ENCODE measurements around the gene CRYBB1.
"Not testable (repeated sequence)": the region's sequence is repeated elsewhere in the genome, so short reads cannot be mapped to it uniquely, and the experiment has no call there.

Gene CRYBB1

DNA sequence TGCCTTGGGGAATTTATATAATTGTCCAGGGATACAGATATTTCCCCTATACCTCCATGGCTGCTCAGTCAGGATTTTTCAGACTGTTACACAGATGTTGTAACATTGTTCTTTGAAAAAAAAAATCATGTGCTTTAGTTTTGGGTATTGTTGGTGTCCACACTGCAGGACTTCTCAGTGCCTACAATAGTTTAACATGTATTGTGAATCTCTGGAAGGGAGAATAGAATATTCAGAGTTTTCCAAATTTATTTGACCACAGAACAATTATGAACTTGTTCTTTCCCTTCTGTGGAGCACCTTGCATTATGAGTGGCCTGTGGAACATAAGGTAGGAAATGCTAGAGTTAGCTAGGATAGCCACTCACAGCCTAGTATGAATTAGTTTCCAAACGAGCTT, 18.5 kb upstream of the CRYBB1 start:
- no peak for DNase-seq (ENCODE audit: low spot score)

DNA sequence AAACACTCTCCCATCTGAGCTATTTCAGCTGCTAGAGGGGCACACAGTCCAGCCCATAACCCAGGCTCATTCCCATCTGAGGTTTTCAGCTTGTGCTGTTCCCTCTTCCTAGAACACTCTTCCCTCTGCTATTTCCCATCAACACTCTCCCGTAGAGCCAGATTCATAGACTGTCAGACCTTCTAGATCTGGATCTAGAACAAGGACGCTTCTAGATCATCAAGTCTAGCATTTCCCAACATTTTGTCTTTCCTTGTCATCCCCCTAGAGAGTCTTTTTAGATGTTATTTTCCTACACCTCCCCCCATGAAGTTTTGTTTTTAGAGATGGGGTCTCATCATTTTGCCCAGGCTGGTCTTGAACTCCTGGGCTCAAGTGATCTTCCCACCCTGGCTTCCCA, 17.3 kb upstream of the CRYBB1 start:
- DNase-seq (ENCODE audit: low spot score) = no peak

DNA sequence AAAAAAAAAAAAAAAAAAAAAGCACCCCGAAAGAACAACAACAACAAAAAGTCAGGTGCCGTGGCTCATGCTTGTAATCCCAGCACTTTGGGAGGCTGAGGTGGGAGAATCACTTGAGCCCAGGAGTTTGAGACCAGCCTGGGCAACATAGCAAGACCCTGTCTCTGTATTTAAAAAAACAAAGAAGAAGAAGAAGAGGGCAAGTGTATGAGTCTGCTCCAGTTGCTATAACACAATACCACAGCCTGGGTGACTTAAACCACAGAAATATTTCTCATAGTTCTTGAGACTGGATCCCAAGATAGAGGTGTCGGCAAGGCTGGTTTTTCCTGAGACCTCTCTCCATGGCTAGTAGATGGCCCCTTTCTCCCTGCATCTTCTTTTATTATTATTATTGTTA, 16.4 kb upstream of the CRYBB1 start:
- no peak for DNase-seq (ENCODE audit: low spot score)

DNA sequence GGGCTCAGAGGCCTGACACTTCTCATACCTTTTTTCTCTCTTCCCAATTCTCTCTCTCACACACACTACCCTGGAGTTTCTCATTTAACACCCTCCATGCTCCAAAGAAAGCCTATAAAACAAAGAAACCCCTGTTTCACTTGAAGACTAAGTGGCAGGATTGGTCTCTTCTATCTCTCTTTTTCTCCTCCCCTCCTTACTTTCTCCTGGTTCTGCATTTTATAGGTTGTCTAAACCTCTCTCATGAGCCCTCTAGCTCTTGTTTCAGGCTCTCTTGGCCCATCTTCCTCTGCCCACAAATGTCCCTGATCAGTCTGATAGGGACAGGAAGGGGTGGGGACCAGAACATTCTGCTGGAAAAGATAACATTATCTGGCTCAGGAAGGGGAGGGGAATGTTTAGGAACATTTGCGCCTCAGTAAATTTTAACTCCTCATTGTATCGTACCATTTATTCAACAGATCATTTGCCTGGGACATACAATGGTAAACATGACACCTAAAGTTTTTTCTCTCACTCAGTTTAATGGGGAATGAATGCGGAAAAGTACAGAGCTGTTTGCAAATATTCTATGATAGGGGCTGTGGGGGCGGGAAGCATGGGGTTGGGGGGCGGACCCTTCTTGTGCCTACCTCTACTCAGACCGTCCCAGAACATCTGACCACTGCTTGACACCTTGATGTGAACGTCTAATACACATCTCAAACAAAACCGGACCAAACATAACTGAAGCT, 14.8 kb upstream of the CRYBB1 start:
- no peak for DNase-seq (ENCODE audit: low spot score)

DNA sequence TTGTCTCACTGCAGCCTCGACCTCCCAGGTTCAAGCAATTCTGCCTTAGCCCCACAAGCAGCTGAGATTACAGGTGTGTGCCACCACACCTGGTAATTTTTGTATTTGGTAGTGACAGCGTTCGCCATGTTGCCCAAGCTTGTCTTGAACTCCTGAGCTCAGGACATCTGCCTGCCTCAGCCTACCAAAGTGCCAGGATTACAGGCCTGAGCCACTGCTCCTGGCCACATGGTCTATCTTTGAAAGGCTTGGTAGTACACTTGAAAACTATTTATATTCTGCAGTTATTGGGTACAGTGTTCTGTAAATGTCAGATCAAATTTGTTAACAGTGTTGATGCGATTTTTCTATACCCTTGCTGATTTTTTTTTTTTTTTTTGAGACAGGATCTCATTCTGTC, 13.5 kb upstream of the CRYBB1 start:
- no peak for DNase-seq (ENCODE audit: low spot score)

DNA sequence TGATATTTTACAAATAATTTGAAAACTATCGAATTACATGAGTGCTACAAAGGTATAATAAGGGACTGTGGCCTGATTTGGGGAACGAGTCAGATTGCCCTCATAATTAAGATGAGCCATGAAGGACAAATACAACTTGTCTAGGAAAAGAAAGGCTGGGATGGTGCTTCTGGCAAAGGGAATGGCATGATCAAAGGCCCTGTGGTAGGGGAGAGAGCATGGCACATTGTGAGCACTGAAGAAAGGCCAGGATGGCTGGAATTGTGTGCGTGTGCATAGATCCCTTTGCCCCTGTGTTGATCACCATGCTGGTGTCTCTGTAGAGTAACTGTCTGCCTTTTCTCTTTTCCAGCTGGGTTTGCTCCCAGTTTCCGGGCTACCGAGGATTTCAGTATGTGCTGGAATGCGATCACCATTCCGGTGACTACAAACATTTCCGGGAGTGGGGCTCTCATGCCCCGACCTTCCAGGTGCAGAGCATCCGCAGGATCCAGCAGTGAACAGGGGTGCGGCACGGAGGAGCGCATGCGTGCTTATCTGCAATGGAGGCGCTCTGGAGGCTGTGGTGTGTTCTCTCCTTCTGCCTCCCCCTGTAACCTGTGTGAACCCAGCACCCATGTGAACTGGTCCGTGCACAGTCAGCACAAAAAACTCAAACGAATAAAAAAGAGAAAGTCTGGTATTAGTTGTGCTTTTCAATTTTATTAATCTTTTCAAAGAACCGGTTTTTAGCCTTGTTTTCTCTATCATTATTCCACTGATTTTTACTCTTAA, 12.3 kb upstream of the CRYBB1 start:
- DNase-seq (ENCODE audit: low spot score) = no peak

DNA sequence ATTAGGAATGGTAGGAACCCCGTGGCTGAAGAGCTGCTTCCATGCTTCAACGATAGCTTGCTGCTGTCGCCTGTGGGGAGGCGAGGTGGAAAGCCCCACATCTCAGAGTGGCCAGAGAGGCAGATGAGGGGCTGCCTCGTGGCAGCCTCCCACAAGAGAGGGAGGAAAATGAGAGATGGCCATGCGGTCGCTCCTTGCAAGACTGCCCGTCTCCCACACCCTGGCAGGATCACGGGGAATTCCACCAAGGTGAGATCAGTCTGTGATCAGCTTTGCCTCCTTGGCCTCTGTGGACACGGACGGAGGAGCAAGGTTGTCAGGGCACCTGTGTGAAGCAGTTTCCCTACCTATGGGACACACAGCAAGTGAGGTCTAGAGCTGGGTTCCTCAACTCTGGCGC, 7.0 kb upstream of the CRYBB1 start:
- DNase-seq (ENCODE audit: low spot score) = no peak

DNA sequence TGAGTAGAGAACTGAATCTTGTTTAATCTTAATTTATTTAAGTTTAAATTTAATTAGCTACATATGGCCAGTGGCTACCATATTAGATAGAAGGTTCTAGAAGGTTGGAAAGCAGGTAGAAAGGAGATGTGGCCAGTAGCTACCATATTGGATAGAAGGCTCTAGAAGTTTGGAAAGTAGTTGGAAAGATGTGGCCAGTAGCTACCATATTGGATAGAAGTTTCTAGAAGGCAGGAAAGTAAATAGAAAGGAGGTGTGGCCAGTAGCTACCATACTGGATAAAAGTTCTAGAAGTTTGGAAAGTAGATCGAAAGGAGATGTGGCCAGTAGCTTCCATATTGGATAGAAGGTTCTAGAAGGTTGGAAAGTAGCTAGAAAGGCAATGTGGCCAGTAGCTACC, 6.2 kb upstream of the CRYBB1 start:
- DNase-seq (ENCODE audit: low spot score) = no peak

DNA sequence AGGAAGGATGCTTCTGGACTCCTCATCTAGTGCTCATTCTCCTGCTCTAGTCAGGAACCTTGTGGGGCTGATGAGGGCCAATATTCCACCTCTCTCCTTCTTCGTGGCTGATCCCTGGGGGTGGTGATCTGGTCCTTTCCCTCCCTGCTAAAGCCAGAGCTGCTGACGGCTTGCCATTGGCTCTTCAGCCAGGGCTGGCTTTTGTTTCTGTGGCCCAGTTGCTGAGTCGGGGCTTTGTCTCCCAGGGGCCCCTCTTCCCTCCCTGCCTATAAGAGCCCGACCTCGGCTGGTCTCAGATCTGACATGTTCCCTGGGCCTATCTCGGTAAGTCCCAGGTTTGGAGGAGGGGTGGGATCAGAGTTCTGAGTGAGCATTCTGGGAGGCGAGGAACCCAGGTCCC, 3.8 kb upstream of the CRYBB1 start, which contains the start of gene CRYBA4:
TSS of gene CRYBA4 (plus strand) at position 301 of the 400 bp plus-strand sequence. CDS start 634 bp downstream, outside the sequence.
- DNase-seq (ENCODE audit: low spot score) = no peak

DNA sequence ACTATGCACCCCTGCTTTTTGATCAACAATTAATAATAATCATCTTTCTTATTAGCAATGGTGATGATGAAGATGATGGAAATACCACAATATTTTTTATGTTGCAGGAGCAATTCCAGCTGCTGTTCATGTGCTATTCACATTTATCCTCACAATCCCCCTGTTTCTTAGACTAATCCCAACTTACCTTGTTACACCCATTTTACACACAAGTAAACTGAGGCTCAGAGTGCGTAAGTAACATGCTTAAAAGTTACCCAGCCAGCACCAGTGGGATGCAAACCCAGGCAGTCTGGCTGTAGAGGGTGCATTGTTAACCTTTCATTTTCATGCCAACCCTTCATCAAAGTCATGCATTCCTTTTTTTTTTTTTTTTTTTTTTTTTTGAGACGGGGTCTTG, 2.4 kb upstream of the CRYBB1 start:
- DNase-seq (ENCODE audit: low spot score) = no peak

DNA sequence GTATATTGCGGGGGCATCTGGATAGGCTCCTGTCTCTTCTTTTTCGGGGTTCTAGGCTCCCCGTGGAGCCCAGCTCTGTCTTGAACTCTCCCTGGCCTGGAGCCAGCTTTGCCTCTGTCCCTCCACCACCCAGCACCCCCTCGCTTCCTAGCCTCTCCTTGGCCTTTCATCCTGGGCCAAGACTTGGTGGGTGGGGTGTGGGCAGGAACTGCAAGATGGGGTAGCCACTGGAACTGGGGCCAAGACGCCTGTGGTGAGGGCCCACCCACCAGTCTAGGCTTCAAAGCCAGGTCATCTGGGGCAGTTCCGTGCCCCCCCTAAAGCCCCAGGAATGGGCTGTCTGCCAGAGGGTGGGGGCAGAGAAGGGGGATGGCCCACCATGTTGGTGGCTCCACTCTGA, 1.7 kb upstream of the CRYBB1 start:
- no peak for DNase-seq (ENCODE audit: low spot score)

DNA sequence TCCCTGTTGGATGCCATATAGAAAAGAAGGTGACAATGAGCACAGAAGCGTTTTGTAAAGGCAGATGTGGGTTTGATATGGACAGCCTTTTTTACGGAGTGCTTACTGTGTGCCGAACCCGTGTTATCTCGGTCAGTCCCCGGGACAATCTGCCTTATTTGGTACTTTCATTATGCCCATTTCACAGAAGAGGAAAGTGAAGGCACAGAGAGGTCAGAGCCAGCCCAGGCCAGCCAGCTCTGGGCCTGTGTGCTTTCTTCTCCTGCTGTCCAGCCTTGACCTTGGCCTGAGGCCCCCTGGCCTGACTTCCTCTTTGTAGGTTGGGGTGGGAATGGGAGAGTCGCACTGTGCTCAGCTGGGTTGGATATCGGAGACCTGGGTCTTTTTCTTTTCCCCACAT, 628 bp upstream of the CRYBB1 start:
- no peak for DNase-seq (ENCODE audit: low spot score)

DNA sequence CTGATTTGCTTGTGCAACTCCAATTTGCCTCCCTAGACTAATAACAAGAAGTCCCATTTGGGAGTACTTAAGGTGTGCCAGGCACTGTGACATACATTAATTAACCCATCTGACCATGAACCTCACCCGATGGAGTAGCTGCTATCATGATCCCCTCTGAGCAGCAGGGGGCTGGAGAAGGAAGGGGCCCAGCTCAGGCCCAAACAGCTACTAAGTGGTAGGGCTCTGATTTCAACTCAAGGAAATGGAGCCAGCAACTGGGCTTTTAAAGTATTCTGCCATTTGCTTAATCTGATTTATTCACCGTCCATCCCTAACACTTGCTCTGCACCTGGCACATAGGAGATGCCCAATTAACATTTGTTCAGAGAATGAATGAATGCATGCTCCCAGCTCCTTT, 1.2 kb downstream of the CRYBB1 start:
- no peak for DNase-seq (ENCODE audit: low spot score)

DNA sequence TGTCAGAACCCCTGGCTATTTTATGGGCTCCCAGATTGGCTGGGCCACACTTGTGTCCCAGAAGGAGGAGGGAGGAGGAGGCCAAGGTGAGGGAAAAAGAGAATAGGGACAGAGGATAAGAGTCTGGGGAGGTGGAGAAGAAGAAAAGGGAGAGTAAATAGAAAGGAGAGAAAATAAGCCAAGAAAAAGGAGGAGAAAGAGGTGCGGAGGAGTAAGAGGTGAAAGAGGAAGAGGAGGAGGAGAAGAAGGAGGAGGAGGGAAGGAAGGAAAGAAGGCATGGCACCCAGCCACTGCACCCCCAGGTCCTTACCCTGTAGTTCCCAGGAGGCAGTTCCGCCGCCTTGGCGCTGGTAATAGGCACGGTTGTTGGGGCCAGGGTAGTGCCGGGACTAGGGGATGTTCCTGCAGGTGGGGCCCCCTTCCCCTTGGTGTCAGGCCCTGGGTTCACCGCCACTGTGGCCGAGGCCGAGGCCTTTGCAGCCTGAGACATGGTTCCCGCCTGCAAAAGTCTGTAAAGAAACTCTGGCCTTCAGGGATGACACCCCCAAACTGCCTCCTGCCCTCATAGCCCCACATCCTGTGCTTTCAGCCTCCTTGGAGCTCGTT, 1.9 kb downstream of the CRYBB1 start:
- no peak for DNase-seq (ENCODE audit: low spot score)

DNA sequence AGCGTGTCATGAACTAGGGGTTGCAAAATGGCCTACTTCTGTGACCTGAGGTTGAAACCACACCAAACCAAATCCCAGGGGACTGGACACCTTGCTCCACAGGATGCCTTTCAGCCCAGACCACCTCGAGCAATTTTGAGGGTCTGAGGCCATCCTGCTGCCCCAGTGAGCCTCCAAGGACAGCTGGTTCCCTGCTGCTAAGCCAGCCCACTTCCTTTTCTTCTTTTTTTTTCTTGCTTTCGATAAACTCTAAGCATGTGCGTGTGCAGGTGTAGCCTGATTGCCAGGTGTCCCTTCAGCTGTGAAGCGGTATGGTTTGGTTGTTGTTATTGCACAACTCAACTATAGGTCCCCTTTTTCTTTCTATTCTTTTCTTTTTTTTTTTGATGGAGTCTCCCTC, 2.7 kb downstream of the CRYBB1 start:
- DNase-seq (ENCODE audit: low spot score) = no peak

DNA sequence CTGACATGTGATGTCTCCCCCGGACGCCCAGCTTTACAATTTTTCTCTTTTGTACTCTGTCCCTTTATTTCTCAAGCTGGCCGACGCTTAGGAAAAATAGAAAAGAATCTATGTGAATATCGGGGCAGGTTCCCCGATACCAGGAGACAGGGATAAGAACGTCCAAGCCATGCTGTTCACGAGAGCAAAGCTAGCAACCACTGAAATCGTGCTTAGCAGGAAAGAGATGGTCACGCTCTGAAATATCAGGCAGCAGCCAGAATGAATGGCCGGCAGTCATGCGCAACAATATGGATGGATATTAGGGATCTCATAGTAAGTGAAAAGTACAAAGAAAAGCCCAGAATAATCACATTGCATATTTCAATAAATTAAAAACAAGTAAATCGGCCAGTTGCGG, 3.5 kb downstream of the CRYBB1 start:
- DNase-seq (ENCODE audit: low spot score) = no peak

DNA sequence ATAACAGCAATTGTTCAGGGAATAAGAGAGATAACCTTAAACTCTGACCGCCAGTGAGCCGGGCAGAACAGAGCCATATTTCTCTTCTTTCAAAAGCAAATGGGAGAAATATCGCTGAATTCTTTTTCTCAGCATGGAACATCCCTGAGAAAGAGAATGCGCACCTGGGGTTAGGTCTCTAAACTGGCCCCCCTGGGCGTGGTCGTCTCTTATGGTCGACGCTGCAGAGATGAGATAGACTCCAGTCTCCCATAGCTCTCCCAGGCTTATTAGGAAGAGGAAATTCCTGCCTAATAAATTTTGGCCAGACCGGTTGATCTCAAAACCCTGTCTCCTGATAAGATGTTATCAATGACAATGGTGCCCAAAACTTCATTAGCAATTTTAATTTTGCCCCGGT, 4.1 kb downstream of the CRYBB1 start:
- DNase-seq (ENCODE audit: low spot score) = not testable (repeated sequence)

DNA sequence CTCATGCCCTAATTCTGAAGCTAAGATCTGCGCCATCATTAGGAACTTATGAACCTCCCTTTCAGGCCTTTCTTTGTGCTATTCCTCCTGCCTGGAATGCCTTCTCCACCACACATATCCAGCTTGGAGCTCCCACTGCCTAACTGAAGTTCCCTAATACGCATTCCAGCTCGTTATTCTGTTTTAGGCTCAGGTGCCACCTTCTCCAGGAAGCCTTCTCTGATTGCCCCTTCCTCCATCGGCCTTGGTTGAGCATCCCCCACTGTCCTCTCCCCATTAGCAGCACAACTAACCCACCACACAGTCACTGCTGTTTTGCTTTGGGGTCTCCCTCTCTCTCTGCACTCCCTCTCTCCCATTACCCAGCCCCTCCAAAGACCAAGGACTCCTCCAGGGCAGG, 5.2 kb downstream of the CRYBB1 start:
- no peak for DNase-seq (ENCODE audit: low spot score)

DNA sequence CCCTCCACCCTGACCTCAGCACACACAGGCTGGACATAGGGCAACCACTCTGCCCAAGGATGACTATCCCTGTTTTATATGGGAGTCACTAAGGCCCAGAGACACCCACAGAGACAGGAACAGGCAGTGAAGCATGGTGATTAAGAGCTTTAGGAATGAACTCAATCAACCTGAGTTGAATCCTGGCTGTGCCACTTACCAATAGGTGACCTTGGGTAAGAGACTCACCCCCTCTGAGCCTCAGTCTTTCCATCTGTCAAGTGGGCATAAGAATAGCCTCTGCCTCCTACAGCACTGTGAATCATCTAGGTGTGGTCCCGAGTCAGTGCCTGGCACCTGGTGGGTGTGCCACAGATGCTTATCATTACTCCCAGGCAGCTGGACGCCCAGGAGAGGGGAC, 6.8 kb downstream of the CRYBB1 start:
- no peak for DNase-seq (ENCODE audit: low spot score)

DNA sequence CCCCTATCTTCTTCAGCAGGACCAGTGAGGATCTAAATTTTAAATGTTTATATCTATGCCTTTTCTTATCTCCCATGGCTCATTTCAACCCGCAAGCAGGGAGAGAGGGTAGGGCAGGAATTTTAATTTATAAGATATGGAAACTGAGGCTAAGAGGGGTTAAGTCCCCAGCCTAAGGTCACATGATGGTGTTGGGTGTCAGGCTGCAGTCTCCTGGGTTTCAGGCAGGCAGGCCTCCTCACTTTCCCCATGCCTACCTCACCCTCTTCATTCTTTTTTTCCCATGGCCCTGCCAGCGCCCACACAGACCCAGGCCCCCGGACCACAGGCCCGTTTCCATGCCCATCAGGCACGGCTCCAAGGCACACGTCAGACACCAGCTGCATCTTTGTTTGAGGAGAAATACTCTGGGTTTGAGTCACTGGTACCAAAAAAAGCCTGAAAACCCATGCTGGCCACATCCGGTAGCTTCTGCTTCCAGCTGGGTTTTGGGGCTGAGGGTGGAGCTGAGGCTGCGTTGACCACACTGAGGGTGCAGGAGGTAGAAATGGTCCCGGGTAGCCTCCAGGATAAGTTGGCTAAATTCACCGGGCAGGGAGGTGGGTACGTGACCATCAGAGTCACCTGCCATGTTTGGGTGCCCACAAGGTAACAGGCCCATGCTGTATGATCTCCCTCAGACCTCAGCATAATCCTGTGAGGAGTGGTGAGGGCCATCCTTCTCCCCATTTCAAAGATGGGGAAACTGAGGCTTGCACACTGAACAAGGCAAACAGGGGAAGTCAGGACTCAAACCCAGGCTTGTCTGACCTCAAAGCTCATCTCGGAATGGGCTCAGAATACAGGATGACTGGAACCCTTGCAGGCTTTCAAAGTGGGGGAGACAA, 7.5 kb downstream of the CRYBB1 start:
- no peak for DNase-seq (ENCODE audit: low spot score)

DNA sequence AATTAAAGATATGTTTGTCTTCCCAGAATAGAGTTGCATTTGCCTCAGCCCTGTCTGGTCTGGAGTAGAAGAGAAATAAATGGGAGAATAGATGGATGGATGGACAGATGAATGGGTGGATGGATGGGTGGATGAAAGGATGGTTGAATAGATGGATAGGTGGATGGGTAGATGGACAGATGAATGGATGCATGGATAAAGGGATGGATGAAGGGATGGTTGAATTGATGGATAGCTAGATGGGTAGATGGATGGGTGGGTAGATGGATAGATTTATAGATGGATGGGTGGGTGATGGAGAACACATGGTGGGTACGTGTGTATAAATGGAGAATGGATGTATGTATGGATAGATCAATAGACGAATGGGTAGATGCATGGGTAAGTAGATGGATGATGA, 8.5 kb downstream of the CRYBB1 start:
- no peak for DNase-seq (ENCODE audit: low spot score)

DNA sequence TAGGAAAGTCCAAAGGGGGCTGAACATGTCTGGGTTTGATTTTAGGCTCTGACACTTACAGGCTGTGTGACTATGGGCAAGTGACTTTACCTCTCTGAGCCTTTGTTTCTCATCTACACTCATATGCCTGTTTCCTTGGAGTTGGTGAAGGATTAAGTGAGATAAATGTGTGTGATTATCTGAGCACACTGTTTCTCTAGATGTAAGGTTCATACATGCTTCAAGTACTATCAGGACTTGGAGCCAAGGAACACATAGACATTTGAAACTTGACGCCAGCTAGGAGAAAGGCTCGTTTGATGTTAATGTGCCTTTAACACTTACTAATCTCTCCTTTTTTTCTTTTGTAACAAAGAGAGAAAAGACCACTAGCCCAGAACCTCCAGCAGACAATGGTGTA, 9.7 kb downstream of the CRYBB1 start:
- no peak for DNase-seq (ENCODE audit: low spot score)

Data from iPS-NIHi11 (cell line).